HS-27A (cell line): ENCODE data around the gene RMND5A.
"Not testable (repeated sequence)": the region's sequence is repeated elsewhere in the genome, so short reads cannot be mapped to it uniquely, and the experiment has no call there.

Experiments
- DNase-seq: peaks from one replicate; pipeline ENCODE4 v3.0.0-alpha.2; 2012; ENCODE audit warnings: low read depth, missing footprints

RMND5A gene

DNA sequence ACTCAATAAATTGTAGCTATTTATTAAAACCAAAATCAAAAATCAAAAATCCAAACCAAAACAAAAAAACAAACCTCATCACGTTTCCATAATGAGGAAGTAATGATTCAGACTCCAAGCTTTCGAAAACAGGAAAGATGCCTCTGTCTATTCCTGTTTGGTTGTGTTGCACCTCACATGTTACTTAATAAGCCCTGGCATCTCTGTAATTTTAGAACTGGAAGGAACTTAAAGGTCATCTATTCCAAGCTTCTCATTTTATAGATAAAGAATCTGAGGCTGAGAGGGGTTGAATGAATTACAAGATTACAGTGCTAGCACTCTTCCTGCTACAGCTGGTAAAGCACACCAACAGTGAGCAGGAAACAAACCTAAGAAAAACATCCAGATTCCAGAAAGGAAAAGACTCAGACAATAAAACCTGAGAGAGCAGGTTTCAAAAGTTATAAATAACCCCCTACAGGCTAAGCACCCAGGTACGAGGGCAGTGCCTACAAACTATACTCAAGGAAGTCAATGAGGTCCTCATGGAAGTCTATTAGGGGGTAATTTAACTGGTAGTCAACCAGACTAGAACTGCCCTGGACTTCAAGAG lies 5.4 kb upstream of the RMND5A start:
- DNase-seq: not testable (repeated sequence)

GRCh38 chr2:86719263-86719636 lies 841 bp upstream of the RMND5A start:
- not testable (repeated sequence) for DNase-seq

GRCh38 chr2:86720540-86721320 lies 639 bp downstream of the RMND5A start:
- DNase-seq: not testable (repeated sequence)

DNA sequence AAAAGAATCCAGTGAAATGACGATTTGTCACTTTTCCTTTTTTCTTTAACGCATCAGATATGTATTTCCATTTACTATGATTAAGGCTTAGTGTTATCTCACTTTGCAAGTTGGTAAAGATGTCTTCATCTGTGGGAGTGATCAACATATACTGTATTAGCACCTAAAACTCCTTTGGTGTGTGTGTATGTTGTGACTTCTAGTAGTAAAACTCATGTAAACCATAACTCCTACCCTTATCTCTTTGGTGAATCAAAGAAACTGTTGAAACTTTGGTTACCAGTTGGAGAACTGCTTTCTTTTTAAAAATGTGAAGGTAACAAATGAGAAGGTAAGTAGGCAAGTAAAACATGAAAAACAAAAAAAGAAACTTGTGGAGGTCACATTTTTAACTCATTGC lies 5.6 kb downstream of the RMND5A start:
- not testable (repeated sequence) for DNase-seq

GRCh38 chr2:86732040-86732525 lies 12.0 kb downstream of the RMND5A start:
- DNase-seq: not testable (repeated sequence)

DNA sequence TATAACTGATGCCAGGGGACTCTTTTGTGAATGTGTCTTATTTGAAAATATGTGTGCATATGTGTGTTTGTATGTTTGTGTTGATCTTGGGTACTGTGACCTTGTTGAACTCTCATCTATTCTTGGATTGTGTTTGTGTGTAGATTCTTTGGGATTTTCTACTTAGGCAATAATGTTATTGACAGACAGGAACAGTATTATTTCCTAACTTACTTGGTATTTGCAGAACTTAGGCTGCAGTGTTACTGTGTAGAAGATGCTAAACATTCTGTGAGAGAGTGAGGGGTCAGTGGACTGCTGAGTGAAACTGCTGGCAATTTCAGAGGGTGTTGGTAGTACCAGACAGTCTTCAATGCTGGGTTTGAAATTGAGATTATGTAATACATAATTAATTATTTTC lies 12.7 kb downstream of the RMND5A start:
- not testable (repeated sequence) for DNase-seq

GRCh38 chr2:86733528-86733927 lies 13.4 kb downstream of the RMND5A start:
- not testable (repeated sequence) for DNase-seq

DNA sequence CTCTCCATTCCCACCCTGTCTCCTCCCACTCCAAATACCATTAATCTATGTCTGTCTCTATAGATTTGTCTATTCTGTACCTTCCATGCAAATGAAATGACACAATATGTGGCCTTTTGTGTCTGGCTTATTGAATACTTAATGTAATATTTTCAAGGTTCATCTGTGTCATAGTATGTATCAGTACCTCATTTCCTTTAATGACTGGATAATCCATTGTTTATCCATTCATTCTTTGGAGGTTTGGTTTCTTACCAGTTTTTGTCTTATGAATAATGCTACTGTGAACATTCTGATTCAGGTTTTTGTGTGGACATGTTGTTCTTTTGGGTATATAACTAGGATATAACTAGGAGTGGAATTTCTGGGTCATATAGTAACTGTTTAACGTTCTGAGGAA lies 14.8 kb downstream of the RMND5A start:
- DNase-seq: not testable (repeated sequence)

- not testable (repeated sequence) for DNase-seq
Measured at GRCh38 chr2:86739485-86739884, 19.4 kb downstream of the RMND5A start.

GRCh38 chr2:86739889-86740288 lies 19.8 kb downstream of the RMND5A start:
- DNase-seq: not testable (repeated sequence)

DNA sequence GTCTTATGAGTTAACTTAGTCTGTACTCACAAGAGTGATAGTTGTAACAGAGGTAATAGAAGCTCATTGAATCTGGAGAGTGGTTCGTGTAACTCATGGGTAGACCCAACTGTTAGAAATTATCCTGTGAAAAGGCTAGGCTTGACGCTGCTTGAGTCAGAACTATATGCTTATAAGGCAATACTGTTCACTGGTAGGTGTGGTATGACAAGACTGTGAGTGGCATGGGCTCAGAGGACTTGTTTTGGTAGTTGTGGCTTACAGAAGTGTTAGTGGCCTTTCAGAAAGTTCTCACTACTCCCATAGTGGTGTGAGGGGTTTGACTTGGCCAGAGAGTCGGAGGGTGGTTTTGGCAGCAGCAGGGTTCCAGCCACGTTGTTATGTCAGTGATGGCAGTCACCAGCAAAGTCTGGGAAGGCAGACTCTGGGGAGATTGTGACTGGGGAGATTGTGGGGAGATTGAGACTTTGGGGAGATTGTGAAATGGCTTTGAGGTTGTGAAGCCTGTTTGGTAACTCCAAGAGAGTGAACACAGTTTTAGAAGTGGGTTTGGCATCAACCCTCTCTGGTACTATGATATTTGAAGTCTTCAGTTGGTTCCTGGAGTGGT lies 21.9 kb downstream of the RMND5A start:
- not testable (repeated sequence) for DNase-seq

DNA sequence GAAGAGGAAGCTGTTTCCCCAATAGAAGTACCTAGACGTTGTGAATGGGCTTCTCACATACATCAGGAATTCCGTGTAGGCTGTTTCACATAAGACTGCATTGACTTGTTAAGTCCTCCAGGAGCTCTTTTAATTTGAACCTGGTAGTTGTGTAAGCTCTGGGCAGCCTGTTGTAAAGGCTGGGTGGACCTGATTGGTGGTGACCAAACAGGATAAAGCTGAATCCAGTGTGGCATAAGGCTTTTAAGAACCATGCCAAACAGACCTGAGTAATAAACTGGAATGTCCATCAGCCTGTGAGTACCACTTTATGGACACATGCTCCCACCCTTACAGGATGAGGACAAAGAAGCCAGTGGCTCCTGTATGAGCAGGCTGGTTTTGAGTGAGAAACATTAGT lies 24.1 kb downstream of the RMND5A start:
- no peak for DNase-seq

- no peak for DNase-seq
Measured at GRCh38 chr2:86746939-86747338, 26.8 kb downstream of the RMND5A start.

DNA sequence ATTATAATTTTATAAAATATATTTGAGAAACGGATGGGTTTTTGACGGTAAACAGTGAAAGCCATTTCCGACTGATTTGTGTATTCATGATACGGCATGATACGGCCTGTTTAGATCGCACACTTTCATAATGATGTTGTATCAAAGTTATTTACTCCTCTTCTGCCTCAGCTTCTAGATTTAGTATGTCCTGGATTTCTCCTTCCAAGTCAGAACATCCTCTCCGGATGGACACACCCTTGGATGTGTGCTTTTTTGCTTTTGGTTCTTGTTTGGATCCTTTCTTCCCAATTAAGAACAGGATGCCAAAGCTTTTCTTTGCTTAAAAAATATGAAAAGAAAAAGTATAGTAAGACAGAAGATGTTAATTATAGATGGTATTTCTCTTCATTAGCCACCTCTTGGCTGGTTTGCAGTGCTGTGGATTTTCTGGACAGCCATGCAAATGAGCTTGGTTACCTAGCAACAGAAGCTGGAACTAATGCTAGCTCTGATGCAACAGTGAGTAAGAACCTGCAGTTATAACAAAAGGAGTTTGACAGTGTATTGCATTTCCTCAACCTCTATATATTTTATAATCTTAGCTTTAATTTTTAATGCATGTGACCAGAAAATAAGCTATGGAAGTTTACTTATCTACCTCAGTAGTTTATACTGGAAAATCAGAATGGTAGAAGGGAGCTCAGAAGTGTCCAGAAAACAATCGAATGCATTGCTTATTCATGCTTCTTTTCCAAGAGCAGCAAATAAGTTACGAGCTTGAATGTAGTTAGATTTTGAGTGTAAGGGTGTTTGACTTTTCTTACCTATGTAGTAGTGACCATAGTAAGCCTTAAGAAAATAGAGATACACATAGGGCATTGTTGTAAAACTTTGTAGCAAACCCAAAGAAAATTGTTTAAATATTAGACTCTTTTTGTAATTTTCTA lies 27.9 kb downstream of the RMND5A start:
- no peak for DNase-seq

- DNase-seq: no peak
Measured at GRCh38 chr2:86750240-86750839, 30.2 kb downstream of the RMND5A start.

GRCh38 chr2:86751778-86752177 lies 31.7 kb downstream of the RMND5A start:
- no peak for DNase-seq

DNA sequence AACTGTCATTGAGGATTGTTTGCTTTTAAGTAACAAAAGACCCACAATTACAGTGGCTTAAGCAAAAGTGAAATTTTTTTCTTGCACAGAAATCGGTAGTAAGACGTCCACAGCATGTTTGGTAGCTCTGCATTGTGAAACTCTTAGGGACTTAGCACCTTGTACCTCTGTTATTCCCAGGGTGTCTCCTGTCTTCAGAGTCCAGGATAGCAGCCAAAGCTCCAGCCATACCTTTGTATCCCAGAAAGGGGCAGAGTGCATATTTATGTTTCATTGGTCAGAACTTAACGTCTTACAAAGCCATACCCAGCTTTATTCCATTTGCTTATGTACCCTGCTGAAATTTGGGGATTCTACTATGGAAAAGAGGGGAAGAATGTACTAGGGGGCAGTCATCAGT lies 32.8 kb downstream of the RMND5A start:
- DNase-seq: no peak

GRCh38 chr2:86753606-86754005 lies 33.5 kb downstream of the RMND5A start:
- DNase-seq: no peak

DNA sequence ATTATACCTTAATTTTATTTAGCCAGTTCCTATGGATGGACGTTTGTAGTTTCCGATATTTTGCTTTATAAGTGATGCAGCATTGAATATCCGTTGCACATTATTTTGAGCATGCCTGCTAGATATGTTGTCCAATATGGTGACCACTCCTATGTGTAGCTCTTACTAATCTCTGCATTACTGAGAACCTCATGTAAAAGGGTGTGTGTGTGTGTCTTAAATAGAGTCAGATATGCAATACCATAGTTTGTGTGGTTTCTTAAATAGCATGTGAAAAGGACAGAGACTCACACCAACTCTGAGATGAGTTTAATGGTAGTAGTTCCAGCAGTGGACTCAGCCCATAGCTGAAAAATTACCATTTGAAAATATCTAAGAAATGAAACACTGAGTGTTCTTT lies 38.3 kb downstream of the RMND5A start:
- DNase-seq: no peak

DNA sequence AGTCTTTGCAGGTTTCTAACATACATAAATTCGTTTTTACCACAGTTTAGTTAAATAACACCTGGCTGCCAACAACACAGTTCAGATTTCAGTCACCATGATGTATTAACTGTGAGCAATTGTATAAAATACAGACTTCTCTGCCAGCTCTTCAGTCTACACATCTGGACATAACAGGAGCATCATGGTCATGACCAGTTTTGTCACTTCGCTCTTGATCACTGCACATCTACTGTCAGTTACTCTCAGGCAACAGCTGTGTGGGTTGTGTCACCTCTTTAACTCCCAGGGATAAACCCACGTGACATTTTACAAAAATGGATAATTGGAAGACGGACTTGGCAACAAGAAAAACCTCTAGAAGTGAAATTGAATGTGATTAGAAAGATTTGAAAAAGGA lies 40.3 kb downstream of the RMND5A start:
- DNase-seq: no peak

- no peak for DNase-seq
Measured at GRCh38 chr2:86764661-86765309, 44.7 kb downstream of the RMND5A start.
